ENCODE results near the gene ENOSF1.
"Not testable (repeated sequence)": the region's sequence is repeated elsewhere in the genome, so short reads cannot be mapped to it uniquely, and the experiment has no call there.

Gene ENOSF1, protein sequence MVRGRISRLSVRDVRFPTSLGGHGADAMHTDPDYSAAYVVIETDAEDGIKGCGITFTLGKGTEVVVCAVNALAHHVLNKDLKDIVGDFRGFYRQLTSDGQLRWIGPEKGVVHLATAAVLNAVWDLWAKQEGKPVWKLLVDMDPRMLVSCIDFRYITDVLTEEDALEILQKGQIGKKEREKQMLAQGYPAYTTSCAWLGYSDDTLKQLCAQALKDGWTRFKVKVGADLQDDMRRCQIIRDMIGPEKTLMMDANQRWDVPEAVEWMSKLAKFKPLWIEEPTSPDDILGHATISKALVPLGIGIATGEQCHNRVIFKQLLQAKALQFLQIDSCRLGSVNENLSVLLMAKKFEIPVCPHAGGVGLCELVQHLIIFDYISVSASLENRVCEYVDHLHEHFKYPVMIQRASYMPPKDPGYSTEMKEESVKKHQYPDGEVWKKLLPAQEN

DNA sequence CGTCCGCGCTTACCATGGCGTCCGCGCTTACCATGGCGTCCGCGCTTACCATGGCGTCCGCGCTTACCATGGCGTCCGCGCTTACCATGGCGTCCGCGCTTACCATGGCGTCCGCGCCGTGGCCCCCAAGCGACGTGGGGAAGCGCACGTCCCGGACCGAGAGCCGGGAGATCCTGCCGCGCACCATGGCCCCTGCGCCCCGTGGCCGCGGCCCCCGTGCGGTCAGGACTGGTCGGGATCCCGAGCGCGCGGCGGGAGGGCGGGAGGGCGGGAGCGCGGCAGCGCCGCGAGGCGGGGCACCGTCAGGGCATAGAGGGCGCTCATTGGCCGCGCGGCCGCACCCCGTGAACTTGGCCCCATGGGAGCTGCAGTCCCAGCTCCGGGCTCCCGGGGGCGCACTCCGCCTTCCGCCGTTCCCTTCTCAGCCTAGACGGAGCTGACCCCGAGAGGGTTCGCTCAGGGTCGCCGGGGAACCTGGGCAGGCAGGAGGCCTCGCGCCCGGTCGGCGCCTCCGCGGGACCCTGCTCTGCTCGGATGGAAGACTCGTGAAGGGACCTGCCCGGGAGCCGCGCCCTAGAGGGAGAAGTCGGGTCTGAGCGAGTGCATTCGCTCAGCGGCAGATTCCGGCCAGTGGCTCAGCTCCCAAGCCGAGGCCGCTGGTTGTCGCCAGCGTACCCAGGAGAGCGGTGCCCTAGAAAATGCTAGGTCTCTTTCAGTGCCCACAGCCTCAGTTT is at the start of gene ENOSF1:
Gene ENOSF1, minus strand, starts transcription at position 230 of the 734 bp plus-strand sequence. Its CDS starts 43 bp downstream, at position 187.
- peak; percentile 75 for DNase-seq

DNA sequence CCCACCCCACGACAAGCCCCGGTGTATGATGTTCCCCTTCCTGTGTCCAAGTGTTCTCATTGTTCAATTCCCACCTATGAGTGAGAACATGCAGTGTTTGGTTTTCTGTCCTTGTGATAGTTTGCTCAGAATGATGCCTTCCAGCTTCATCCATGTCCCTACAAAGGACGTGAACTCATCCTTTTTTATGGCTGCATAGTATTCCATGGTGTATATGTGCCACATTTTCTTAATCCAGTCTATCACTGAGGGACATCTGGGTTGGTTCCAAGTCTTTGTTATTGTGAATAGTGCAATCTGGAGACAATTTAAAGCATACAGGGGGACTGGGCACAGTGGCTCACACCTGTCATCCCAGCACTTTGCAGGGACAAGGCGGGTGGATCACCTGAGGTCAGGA is 47.4 kb upstream of the ENOSF1 start:
- DNase-seq: not testable (repeated sequence)

DNA sequence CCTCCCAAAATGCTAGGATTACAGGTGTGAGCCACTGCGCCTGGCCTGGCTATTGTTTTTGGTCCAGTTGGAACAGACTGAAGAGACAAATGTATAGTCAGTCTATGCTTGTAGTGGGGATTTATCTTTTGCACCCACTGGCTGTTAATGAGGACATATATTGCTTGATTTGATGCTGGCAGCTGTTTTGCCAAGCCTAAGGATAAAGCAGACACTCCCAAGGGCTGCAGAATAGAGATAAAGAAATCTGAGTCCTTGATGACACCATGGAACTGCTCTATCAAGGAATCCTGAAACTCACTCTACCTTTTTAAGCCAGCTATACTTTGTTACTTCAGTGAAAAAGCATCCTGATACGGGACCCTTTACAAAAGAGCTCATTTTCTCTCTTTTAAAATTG is 43.1 kb upstream of the ENOSF1 start:
- no peak for DNase-seq

DNA sequence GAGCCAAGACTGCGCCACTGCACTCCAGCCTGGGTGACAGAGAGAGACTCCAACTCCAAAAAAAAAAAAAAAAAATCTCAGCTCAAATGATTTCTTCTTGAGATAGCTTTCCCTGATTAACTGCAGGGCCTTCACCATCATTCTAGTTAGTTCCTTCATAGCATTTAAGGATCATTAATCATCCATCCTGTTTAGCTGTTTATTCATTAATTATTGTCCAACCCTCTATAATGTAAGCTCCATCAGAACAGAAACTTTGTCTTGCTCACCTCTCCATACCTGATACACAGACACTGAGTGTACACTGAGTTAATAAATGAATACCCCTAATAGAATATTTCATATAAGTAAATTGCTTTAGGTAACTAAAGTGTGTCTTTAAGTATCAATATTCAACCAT is 42.2 kb upstream of the ENOSF1 start:
- DNase-seq: no peak

- no peak for DNase-seq
Observed at GRCh38 chr18:750456-750855, 38.0 kb upstream of the ENOSF1 start.

GRCh38 chr18:744832-745597 is 32.6 kb upstream of the ENOSF1 start:
- no peak for DNase-seq

DNA sequence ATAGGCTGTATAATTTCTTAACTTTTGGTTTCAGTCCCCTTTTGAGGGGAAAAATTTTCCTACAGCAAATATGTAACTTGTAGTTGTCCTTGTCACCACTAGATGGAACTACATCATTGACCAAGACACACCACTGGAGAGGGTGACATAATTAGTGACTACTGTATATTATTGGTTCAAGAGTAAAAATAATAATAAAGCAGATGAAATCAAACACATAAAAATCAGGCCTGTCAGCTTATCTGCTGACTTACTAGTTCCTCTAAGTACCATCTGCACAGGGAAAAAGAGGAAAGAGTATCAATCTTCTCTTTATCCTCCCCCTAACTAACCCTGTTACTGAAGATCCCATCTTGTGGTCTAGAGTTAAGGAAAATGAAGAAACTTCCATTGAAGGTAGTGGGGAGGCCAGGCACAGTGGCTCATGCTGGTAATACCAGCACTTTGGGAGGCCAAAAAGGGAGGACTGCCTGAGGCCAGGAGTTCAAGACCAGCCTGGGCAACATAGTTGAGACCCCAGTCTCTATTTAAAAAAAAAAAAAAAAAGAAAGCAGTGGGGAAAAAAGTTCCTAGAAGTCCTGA is 29.6 kb upstream of the ENOSF1 start:
- peak; percentile 35 for DNase-seq

DNA sequence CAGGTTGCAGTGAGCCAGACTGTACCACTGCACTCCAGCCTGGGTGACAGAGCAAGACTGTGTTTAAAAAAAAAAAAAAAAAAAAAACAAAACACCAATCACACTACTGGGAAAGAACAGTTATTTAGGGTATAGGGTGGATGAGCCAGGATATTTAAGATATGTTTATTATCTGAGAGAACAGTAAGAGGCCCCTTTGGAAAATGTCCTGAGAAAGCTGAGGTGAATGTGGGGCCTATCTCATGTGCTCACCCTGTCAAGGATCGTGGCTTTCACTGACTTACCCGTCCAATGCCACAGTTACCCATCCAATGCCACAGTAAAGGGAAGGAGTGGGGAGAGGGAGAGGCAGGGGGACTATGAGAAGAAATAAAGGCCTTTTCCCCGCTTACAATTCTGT is 19.9 kb upstream of the ENOSF1 start:
- no peak for DNase-seq

DNA sequence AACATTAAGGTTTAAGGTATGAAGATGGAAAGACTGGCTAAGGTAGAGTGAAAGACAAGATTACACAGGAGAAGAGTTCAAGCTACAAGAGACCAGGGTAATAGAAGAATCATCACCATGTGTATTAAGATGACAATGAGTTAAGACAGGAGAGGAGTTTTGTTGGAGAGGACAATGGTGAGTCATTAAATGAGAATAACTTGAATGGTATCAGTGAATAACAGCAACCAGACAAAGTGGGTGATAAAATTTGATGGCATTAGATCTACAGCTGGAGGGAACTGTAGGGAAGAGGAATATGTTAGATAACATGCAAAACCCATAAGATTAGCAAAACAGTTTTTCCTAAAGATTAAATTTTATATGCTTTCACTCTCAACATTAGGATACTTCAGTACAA is 18.8 kb upstream of the ENOSF1 start:
- DNase-seq: no peak

DNA sequence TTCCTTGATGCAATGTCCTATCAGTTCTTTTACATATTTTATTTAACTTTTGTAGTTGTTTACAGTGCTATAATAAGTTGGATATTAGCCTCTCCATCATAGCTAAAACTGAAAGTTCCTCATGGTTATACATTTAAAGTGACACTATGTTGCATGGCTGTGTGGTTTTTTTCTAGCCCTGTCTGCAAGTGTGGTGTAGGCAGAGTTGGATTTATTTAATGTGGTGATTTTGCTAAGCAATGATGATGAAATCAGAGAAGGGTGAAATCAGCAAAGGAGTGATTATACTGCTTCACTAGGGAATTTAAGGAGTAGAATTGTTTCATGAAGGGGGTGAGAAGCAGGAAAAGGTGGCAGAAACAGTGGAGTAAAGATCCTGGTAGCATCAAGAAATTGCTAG is 18.3 kb upstream of the ENOSF1 start:
- no peak for DNase-seq

DNA sequence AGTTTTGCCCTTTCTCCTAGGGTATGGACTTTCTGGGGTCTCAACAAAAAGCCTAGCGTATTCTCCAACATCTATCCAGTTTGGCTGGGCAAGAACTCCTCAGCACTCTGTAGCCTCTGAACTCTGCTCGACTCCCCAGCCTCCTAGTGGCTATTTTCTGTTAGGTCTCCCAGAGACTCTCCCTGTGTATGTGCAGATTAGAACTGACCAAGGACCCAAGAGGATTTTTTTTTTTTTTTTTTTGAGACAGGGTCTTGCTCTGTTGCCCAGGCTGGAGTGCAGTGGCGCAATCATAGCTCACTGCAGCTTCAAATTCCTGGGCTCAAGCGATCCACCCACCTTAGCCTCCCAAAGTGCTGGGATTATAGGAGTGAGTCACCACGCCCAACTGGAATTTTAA is 17.7 kb upstream of the ENOSF1 start:
- DNase-seq: not testable (repeated sequence)

DNA sequence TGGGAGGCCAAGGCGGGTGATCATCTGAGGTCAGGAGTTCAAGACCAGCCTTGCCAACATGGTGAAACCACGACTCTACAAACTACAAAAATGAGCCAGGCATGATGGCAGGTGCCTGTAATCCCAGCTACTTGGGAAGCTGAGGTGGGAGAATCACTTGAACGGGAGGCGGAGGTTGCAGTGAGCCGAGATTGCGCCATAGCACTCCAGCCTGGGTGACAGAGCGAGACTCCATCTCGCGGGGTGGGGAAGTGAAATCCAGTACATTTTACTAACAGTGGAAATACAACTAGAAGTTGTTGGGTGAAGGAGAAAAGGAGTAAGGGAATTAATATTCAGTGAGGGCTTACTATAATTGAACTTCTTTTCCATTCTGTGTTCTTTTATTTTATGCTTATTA is 13.2 kb upstream of the ENOSF1 start:
- no peak for DNase-seq

DNA sequence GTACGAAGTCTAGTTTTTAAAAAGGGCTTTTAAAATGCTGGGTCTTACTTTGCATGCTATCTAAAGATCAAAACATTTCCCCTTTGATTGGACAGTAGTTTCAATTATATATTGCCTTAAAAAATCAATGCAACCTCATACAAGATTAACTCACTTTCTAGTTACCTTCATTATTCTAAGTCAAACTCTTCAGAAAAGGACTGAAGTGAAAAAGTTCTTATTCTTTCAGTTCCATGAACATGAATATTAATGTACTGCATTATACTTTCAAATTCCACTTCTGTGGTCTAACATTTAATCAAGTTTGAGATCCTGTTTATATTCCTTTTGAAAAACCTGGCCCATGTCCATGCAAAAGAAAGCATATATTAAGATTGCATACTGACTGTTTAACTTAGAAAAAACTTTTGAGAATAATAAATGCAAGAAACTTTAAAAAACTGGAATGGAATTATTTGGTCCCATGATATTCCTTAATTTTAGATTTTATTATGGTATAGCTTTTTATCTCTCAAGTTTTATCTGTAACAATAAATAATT is 11.2 kb upstream of the ENOSF1 start:
- DNase-seq: no peak

- DNase-seq: no peak
Observed at GRCh38 chr18:717003-717402, 4.6 kb upstream of the ENOSF1 start.

DNA sequence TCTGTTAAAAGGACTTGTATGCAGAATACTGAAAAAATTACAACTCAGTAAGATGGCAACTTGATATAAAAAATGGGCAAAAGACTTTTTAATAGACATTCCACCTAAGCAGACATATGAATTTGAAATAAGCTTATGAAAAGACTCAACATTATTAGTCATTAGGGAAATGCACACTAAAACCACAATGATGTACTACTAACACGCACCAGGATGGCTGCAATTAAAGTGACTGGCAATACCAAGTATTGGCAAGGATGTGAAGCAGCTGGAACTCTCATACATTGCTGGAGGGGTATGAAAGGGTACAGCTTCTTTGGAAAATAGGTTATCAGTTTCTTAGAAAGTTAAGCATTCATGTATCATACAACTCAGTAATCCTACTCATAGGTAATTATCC is 3.2 kb upstream of the ENOSF1 start:
- DNase-seq: no peak

DNA sequence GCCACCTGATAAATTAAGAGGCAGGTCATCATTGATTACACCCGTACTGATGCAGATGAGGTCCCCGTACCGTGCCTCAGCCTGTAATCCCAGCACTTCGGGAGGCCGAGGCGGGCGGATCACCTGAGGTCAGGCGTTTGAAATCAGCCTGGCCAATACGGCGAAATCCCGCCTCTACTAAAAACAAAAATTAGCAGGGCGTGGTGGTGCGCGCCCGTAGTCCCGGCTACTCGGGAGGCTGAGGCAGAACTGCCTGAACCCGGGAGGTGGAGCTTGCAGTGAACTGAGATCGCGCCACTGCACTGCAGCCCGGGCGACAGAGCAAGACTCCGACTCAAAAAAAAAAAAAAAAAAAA is 683 bp upstream of the ENOSF1 start:
- DNase-seq: no peak

GRCh38 chr18:711657-712400 is 601 bp downstream of the ENOSF1 start:
- DNase-seq: peak; percentile 38

DNA sequence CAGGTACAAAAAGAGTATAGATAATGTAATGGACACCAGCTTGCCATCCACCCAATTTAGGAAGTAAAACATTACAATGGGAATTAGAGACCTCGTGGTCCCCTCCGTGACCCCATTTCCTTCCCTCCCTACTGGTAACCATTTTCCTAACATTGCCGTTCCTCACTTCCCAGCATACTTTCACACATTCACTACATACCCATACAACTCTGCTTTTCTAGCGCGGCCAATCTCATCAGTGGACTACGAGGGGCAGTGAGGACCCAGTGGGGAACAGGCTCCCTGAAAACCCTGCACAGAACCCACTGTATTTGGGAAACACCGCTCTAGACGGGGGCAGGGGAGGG is 1.1 kb downstream of the ENOSF1 start:
- peak; percentile 21 for DNase-seq

DNA sequence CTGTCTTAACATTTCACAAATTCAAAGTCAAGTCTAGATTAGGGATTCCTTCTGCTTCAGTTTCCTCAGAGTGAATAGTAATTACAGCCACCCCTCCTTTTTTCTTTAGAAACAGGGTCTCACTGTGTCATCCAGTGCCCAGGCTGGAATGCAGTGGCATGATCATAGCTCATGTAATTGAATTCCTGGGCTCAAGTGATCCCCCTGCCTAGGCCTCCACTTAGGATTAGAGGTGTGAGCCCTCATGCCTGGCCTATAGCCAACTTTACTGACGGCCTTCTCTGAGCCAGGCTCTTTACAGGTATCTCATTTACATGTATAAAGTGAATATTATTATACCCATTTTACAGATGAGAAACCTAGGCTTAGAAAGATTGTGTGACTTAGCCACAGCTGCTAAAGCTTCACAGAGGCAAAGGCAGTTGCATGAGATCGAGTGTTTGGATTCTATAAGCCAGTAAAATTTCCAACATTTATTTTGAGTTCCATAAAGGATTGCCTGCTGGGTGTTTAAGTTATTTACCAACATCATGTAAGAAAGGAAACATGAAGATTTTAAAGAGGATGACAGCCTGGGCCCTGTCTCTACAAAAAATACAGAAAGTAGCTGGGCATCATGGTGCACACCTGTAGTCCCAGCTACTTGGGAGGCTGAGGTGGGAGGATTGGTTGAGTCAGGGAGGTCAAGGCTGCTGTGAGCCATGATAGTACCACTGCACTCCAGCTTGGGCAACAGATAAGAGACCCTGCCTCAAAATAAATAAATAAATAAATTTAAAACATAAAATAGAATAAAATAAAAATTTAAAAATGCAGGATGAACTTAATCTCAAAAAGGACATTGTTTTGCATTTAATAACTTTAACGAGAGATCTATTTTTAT is 1.8 kb downstream of the ENOSF1 start:
- no peak for DNase-seq

DNA sequence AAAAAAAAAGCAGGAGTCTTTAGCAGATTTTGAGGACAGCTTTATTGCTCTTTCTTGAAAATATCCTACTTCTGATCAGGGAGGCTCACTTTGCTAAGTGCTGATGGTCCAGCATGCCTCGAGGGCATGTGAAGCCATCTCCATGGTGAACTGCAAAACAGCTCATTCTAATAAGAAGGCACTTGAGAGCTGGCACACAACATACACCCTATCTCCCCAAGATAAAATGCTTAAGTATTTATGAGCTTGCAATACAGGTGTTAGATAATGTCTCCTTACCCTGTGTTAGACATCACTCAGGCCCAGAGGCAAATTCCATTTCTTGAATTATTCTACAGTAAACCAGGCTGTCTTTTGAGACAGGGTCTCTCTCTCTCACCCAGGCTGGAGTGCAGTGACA is 2.7 kb downstream of the ENOSF1 start:
- DNase-seq: no peak

DNA sequence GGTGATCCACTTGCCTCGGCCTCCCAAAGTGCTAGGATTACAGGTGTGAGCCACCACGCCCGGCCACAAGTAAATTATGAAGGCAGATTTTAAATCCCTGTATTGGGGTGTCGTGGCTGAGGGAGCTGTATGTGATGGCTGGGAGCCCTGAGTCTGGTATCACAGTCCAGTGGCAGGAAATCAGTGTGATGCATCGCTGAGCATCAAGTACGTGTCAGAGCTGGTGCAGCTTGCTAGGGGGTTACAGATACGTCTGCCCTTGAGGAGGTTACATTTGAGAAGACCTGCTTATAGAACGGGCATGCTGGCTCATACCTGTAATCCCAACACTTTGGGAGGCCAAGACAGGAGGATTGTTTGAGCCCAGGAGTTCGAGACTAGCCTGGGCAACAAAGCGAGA is 4.3 kb downstream of the ENOSF1 start:
- DNase-seq: no peak

Measured in NCI-H2171 treated with DMSO at 0.1 percent for 48 hours (cell line).